Islet of Langerhans (tissue), 1 donor: ENCODE results near the gene FRS2.

Experiments used
- FAIRE-seq: peaks from one replicate; lab custom pipeline; 2011; peaks lifted over from hg19 to GRCh38; lab: Jason Lieb, UNC

Gene FRS2

GRCh38 chr12:69501154-69501895 lies 31.1 kb downstream of the FRS2 start:
- no peak for FAIRE-seq

GRCh38 chr12:69502345-69503081 lies 32.3 kb downstream of the FRS2 start:
- FAIRE-seq = no peak

- no peak for FAIRE-seq
Observed at GRCh38 chr12:69508091-69508490, 37.9 kb downstream of the FRS2 start.

- FAIRE-seq = no peak
Observed at GRCh38 chr12:69508621-69509020, 38.4 kb downstream of the FRS2 start.

GRCh38 chr12:69509308-69509736 lies 39.1 kb downstream of the FRS2 start:
- FAIRE-seq = no peak

- FAIRE-seq = peak; percentile 93
Observed at GRCh38 chr12:69509904-69510827, 40.0 kb downstream of the FRS2 start.

GRCh38 chr12:69511016-69511415 lies 40.8 kb downstream of the FRS2 start:
- FAIRE-seq = no peak

GRCh38 chr12:69511469-69512267 lies 41.5 kb downstream of the FRS2 start:
- FAIRE-seq = peak; percentile 47

GRCh38 chr12:69512820-69513219 lies 42.6 kb downstream of the FRS2 start:
- no peak for FAIRE-seq

GRCh38 chr12:69513297-69513696 lies 43.1 kb downstream of the FRS2 start:
- no peak for FAIRE-seq

GRCh38 chr12:69514111-69514510 lies 43.9 kb downstream of the FRS2 start:
- FAIRE-seq = no peak

GRCh38 chr12:69514845-69515244 lies 44.7 kb downstream of the FRS2 start:
- FAIRE-seq = no peak

- no peak for FAIRE-seq
Observed at GRCh38 chr12:69515394-69515930, 45.3 kb downstream of the FRS2 start.

- no peak for FAIRE-seq
Observed at GRCh38 chr12:69516950-69517349, 46.8 kb downstream of the FRS2 start.

GRCh38 chr12:69517406-69517805 lies 47.2 kb downstream of the FRS2 start:
- FAIRE-seq = no peak

GRCh38 chr12:69519871-69520270 lies 49.7 kb downstream of the FRS2 start:
- FAIRE-seq = no peak

GRCh38 chr12:69523433-69524330 lies 53.5 kb downstream of the FRS2 start:
- no peak for FAIRE-seq

GRCh38 chr12:69524331-69524630 lies 54.1 kb downstream of the FRS2 start:
- no peak for FAIRE-seq

- no peak for FAIRE-seq
Observed at GRCh38 chr12:69524755-69525469, 54.7 kb downstream of the FRS2 start.
